ENCODE data around the gene ATP2B2.

- TF ChIP-seq, protein P1, sequence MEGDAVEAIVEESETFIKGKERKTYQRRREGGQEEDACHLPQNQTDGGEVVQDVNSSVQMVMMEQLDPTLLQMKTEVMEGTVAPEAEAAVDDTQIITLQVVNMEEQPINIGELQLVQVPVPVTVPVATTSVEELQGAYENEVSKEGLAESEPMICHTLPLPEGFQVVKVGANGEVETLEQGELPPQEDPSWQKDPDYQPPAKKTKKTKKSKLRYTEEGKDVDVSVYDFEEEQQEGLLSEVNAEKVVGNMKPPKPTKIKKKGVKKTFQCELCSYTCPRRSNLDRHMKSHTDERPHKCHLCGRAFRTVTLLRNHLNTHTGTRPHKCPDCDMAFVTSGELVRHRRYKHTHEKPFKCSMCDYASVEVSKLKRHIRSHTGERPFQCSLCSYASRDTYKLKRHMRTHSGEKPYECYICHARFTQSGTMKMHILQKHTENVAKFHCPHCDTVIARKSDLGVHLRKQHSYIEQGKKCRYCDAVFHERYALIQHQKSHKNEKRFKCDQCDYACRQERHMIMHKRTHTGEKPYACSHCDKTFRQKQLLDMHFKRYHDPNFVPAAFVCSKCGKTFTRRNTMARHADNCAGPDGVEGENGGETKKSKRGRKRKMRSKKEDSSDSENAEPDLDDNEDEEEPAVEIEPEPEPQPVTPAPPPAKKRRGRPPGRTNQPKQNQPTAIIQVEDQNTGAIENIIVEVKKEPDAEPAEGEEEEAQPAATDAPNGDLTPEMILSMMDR (tag by site-specific recombination; IDR thresholded peaks at IDR 0.05): no peak
- TF ChIP-seq ZNF843 (tag by site-specific recombination; IDR thresholded peaks at IDR 0.05): no peak
- no peak for TF ChIP-seq ZNF473 (tag by site-specific recombination; IDR thresholded peaks at IDR 0.05)
- TF ChIP-seq ZNF513 (tag by site-specific recombination; IDR thresholded peaks at IDR 0.05): no peak
- no peak for TF ChIP-seq GLIS1 (tag by site-specific recombination; IDR thresholded peaks at IDR 0.05)
- no peak for TF ChIP-seq TCF7L2 (IDR thresholded peaks at IDR 0.05; ENCODE audit: borderline replicate concordance, low read depth, low read length)
- no peak for TF ChIP-seq MEIS1 (CRISPR knock-in tag; IDR thresholded peaks at IDR 0.05; ENCODE audit: borderline replicate concordance)
- no peak for TF ChIP-seq ZNF2 (tag by site-specific recombination; IDR thresholded peaks at IDR 0.05)
- TF ChIP-seq, protein P2, sequence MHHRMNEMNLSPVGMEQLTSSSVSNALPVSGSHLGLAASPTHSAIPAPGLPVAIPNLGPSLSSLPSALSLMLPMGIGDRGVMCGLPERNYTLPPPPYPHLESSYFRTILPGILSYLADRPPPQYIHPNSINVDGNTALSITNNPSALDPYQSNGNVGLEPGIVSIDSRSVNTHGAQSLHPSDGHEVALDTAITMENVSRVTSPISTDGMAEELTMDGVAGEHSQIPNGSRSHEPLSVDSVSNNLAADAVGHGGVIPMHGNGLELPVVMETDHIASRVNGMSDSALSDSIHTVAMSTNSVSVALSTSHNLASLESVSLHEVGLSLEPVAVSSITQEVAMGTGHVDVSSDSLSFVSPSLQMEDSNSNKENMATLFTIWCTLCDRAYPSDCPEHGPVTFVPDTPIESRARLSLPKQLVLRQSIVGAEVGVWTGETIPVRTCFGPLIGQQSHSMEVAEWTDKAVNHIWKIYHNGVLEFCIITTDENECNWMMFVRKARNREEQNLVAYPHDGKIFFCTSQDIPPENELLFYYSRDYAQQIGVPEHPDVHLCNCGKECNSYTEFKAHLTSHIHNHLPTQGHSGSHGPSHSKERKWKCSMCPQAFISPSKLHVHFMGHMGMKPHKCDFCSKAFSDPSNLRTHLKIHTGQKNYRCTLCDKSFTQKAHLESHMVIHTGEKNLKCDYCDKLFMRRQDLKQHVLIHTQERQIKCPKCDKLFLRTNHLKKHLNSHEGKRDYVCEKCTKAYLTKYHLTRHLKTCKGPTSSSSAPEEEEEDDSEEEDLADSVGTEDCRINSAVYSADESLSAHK (tag by site-specific recombination; IDR thresholded peaks at IDR 0.05): no peak
- no peak for TF ChIP-seq ZBTB20 (tag by site-specific recombination; IDR thresholded peaks at IDR 0.05)
Observed at GRCh38 chr3:10345911-10346310, 159.5 kb downstream of the ATP2B2 start.
